Tongue (tissue), 2 donors: Measurements from ENCODE around the gene FGF14. TPM values are rescaled to one million over a fixed set of nuclear protein-coding genes. Genes with fewer than 3 reads are reported as not detected.

ENCODE experiments used
- DNase-seq: peaks from one replicate; pipeline ENCODE4 v3.0.0-alpha.2; 2015
- total RNA-seq: library from RNA; depleted of rRNA; stranded (reverse); fragments of >200 nt; gene quantifications from one replicate; pipeline ENCODE4 v1.2.3, GENCODE V29; 2014

FGF14 gene
- total RNA-seq, 1 donor from 2014 or later: 0.21 TPM

DNA sequence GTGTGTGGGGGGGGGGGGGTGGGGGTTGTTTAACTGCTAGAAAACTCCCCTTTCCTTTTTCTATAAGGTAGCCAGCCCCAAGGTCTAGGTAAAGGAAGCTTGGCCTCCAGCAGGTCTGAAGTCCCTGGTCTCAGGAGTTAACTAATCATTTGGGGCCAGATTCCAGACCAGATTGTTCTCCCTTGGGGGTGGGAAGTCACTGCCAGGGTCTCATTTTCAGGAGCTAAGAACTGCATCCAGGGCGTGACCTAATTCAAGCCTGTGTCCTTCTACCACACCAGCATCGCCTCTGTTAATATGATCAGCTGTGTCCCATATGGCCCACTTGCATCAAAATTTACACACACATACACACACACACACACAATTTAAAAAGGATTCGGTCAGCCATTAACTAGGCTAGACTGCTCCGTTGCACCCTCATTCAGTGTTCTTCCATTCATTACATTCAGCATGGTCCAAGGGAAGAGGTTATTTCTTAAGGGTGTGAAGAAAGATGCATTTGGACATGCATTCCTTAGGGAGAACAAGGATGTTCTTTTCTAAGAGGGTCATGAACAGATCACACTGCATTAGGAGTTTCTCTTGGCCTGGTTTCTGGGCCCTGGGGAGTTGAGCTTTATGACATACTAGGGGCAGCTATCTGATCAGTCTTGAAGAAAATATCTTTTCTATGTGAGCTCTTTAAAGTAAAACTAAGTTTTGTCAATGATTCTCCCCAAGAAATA is 91.0 kb downstream of the FGF14 start:
- DNase-seq: no peak

DNA sequence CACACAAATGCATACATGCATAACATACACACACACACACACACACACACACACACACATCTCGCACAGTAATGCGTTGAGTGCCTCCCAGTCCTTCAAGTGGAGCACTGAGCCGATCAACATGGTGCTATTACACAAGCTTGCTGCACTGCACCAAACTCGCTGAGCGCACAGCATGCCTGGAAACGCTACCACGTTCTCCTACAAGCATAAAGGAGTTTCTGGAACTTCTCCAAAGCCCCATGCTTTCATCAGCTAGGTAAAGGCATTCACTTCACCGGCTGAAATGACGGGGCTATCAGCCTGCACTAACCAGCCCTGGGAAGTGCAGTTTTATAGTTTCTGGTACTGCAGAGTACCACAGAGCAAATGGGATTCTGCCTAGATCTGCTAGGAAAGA is 92.7 kb downstream of the FGF14 start:
- peak; percentile 3 for DNase-seq

DNA sequence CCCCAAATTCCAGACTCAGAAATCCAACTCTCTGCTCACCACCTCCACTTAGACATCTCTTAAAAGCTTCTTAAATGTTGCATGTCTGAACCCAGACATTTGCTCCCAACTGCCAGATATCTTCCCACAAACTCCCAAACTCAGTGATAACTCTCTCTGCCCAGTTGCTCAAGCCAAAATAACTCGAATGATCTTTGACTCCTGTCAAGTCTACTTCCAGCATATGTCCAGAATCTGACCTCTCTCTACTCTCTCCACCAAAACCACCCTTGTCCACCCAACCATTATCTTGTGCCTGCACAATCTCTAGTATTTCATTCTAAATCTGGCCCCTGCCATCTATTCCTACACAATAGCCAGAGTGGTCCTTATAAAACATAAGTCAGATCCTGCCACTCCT is 99.3 kb downstream of the FGF14 start:
- DNase-seq: no peak

GRCh38 chr13:102300379-102300778 is 101.5 kb downstream of the FGF14 start:
- DNase-seq: no peak

- no peak for DNase-seq
Observed at GRCh38 chr13:102299366-102299765, 102.5 kb downstream of the FGF14 start.

DNA sequence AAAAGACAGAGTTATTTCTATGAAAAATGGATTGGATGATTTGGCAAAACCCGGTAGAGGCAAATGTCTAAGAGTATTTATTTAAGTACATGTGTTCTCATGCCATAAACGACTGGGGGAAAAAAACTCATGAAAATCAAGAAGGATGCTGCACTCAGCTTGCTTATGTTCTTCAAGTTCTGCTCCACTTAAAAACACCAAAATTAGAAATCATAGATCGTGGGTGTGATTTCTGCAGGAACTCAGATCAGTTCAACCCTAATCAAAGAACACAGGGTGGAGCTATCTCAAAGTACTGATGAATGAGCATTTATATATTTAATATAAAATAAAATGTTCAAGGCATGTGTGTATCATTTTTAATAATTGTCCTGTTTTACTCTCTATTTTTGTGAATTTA is 103.8 kb downstream of the FGF14 start:
- no peak for DNase-seq

DNA sequence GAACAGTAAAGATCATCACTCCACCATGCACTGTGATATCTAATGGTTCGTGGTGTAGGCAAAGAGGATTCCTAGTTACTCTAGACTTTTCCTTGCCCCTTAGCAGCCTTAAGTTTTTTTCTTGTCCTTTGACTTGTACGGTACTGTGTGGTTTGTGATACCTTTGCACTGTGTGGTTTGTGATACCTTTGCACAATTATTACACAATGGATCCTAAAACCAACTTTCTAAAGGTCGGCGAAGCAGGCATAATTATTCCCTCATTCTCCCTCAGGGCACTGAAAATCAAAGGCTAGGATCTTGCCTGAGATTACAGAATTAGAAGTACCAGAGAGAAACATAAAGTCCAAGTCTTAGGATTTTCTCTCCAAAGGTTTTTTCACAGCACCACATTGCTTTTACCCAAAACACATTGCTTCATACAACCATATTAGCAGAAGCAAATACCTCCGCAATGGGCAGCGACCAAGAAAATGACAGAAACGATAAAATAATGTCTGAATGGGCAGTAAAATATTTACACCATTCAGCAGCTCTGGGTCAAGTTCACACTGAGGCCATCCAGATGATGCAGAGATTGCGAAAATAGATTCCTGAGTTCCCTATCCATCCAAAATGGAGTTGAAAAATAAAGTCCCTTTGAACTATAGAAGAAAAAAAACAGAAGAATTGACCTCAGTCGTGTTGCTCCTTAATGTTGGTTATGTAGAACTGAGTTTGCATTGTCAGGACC is 106.4 kb downstream of the FGF14 start:
- DNase-seq: no peak

DNA sequence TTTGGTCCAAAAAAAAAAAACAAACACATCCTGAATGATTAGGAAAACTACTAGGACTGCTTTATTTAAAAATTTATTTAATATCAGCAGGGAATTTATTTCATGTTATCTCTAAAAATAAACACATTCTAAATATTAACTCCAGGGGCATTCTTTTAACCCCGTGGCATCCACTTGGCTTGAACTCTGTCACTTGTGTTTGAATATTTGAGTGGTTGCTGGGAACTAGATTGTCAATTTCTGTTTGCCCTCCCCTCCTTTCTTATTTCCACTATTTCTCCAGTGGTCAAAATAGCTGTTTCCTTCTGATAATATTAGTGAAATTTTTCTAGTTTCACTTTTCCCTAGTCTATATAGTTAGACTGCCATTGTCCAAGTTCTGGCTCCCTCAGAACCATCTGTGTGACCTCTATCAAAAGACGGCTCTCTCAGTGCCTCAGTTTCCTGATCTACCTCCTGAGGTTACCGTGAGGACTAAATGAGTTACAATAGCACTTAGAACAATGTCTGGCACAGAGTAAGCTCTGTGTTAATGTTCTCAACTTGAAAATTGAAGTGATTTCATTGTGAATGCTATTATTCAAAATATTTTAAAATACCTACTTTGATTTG is 107.3 kb downstream of the FGF14 start:
- DNase-seq: no peak

GRCh38 chr13:102293723-102294122 is 108.1 kb downstream of the FGF14 start:
- DNase-seq: no peak

DNA sequence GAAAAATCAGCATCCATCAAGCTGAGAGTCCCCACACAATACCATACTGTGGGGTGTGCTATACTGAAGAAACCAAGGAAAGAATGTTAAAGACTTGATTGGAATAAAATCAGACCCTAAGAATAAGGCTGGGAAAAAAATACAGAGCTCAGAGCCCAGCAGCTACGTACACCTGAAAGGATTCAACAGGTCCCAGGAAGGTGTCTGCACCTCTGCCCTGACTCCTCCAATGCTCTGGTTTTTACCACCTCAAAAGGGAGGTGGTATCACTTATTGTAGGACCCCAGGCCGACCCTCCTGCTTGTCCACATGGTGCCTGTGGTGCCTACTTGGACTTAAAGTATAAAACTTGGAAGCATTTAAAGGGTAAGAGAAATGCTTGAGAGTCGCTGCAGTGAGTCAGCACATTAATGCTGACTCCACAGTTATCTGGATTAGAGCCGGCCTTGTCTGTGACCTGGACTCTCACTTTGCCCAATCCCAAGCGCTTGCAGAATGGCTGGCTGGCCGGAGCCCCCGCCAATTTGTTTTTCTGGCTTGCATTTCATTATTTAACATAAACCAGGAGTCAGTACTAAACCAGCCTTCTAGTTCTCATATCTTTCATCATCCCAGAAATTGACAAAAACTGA is 110.1 kb downstream of the FGF14 start:
- peak; percentile 5 for DNase-seq

DNA sequence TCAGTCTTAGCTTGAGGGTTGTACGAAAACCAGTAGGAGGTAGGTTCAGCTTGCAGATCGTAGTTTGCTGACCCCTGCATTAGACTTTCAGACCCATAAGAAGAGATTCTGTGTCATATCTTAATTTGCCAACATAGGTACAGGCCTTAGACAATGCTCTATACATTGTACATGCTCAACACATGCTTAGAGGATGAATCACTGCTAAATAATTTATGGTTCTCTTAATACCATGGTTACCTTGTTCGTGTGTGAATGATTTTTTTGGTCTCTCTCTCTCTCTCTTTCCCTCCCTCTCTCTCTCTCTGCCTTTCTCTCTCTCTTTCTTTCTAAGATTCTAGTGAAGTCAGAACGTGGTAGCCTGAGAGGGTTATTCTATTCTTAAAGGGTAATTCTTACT is 112.2 kb downstream of the FGF14 start:
- no peak for DNase-seq

GRCh38 chr13:102286326-102286725 is 115.5 kb downstream of the FGF14 start:
- no peak for DNase-seq

DNA sequence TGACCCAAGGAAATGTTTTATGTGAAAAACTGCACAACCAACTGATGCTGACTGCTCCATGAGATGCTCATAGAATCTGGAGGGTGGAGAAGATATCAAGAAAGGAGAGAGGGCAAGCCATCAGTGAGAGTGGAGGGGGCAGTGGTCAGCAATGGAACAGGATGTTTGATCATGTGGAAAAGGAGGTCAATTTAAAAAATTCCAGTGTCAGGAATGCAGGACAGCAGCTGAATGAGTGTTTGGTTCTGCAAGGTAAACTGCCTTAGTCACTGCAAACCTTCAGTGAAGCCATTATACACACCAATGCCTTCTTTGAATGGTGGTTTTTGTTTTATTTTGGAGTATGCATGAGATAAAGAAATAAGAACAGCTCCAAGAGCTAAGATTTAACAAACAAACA is 121.5 kb downstream of the FGF14 start:
- DNase-seq: no peak

GRCh38 chr13:102277286-102277685 is 124.6 kb downstream of the FGF14 start:
- peak; percentile 3 for DNase-seq

DNA sequence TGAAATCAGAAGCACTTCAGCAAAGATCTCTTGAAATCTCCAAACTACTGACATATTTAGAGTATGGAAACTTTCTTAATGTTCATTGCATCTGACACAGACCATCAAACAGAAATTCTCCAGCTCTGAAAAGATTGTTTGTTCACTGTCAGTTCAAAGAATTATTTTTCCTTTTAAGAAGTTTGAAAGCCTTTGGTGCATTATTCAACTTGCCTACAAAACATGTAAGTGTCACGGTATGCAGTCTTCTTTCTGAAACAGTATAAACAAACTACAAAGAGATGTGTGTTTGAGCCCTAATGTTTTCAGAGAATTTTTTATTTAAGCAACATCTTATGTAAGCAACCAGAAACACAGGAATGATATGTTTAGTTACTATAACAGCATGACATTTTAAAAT is 125.4 kb downstream of the FGF14 start:
- DNase-seq: peak; percentile 32

DNA sequence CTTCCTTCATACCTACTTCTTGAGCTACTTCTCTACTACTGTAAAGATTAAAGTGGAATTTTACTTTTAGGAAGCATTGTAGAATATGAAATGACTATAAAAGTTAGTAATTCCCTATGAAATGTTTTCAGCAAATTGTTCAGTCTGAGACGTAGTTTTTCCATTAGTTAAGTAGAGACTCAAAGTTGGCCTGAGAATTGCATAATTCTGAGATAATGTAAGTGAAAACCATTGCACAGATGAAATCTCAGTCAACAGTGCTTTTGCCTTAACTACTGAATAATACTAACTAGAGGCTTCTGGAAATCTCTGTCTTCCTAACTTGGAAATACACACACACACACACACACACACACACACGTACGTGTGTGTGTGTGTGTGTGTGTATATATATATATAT is 125.9 kb downstream of the FGF14 start:
- DNase-seq: peak; percentile 49

GRCh38 chr13:102273111-102273510 is 128.7 kb downstream of the FGF14 start:
- no peak for DNase-seq

- no peak for DNase-seq
Observed at GRCh38 chr13:102267191-102267590, 134.7 kb downstream of the FGF14 start.

- DNase-seq: no peak
Observed at GRCh38 chr13:102261809-102262208, 140.0 kb downstream of the FGF14 start.

DNA sequence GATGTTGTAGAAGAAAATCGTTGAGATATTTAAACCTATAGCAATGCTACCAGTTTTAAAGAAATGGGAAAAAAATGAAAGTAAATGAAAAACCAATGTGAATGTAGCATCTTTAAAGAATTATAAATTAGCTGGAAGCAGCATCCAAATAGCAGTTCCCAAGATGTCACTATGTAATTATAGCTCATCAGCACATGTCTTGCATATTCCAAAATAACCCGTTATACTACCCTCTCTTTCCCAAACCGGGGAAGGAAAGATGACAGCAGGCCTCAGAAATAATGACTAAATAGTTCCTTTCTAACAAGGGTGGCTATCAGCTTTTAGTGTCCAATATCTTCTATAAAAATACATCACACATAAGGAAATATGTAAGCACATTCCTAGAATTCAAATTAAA is 140.5 kb downstream of the FGF14 start:
- no peak for DNase-seq

DNA sequence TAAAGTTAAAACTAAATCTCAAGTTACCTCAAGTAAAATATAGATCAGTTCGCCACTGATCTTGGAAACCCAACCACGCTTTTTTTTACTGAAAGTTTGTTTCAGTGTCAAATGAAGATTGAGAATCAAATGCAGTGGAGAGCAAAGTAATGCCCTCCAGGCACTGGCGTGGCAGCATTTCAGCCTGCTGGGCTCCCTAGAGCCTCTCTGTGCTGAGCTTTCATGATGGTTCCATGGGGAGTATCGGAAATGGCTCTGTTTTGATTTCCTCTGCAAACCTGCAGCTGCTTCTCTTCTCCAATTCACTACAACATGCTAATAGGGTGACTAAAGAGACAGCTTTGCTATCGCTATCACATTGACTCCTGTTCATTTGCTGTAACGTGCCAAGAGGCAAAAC is 141.6 kb downstream of the FGF14 start:
- no peak for DNase-seq

GRCh38 chr13:102255409-102255808 is 146.4 kb downstream of the FGF14 start:
- DNase-seq: no peak

- DNase-seq: no peak
Observed at GRCh38 chr13:102251817-102252216, 150.0 kb downstream of the FGF14 start.
